ENCODE measurements around the gene SLC35A5. TPM values are rescaled to one million over a fixed set of nuclear protein-coding genes. Genes with fewer than 3 reads are reported as not detected.

SLC35A5 gene
- total RNA-seq, 1 donor, result 58.3 TPM

GRCh38 chr3:112564940-112565305, 3.1 kb downstream of the SLC35A5 start:
- no peak for TF ChIP-seq CTCF (IDR thresholded peaks at IDR 0.05; ENCODE audit: extremely low read depth, low read depth, low read length)

GRCh38 chr3:112568642-112569041, 6.8 kb downstream of the SLC35A5 start:
- Histone ChIP-seq H3K4me3 (ENCODE audit: insufficient read depth, low read length) (no peak overlapping the region), H3K4me2 (ENCODE audit: insufficient read depth, low read length) (no peak overlapping the region), H4K20me1 (ENCODE audit: insufficient read depth, low read length) (no peaks in the 10 kb centered on the region), H2AFZ (ENCODE audit: low read length) (no peak overlapping the region), H3K27ac (ENCODE audit: low read depth, low read length) (no peak overlapping the region), H3K36me3 (ENCODE audit: insufficient read depth, low read length) (peaks cover 8% of the 10 kb centered on the region), H3K79me2 (ENCODE audit: insufficient read depth, low read length) (no peaks in the 10 kb centered on the region), H3K4me1 (ENCODE audit: insufficient read depth, low read length) (no peaks in the 10 kb centered on the region), H3K9me3 (ENCODE audit: low read depth, low read length) (no peaks in the 10 kb centered on the region), H3K27me3 (ENCODE audit: insufficient read depth, low read length) (no peaks in the 10 kb centered on the region)
- no peak for TF ChIP-seq CTCF (IDR thresholded peaks at IDR 0.05; ENCODE audit: extremely low read depth, low read depth, low read length)
- no peak for DNase-seq (ENCODE audit: insufficient read length, low spot score, missing footprints)

More at GRCh38 chr3:112564940-112565305, 3.1 kb downstream of the SLC35A5 start:
- peaks cover 3% of the 10 kb centered on the region for H3K36me3 ChIP-seq (ENCODE audit: insufficient read depth, low read length)
- no peaks in the 10 kb centered on the region for H3K27me3 ChIP-seq (ENCODE audit: insufficient read depth, low read length)
- H3K79me2 ChIP-seq (ENCODE audit: insufficient read depth, low read length), result peaks cover 22% of the 10 kb centered on the region
- H3K4me2 ChIP-seq (ENCODE audit: insufficient read depth, low read length), result no peak overlapping the region
- H3K27ac ChIP-seq (ENCODE audit: low read depth, low read length), result no peak overlapping the region
- no peaks in the 10 kb centered on the region for H4K20me1 ChIP-seq (ENCODE audit: insufficient read depth, low read length)
- H3K4me1 ChIP-seq (ENCODE audit: insufficient read depth, low read length), result peaks cover 6% of the 10 kb centered on the region
- no peaks in the 10 kb centered on the region for H3K9me3 ChIP-seq (ENCODE audit: low read depth, low read length)
- H2AFZ ChIP-seq (ENCODE audit: low read length), result no peak overlapping the region
- DNase-seq (ENCODE audit: insufficient read length, low spot score, missing footprints), result no peak
- H3K4me3 ChIP-seq (ENCODE audit: insufficient read depth, low read length), result no peak overlapping the region

GRCh38 chr3:112569265-112569664, 7.4 kb downstream of the SLC35A5 start:
- DNase-seq (ENCODE audit: insufficient read length, low spot score, missing footprints), result no peak
- H3K36me3 ChIP-seq (ENCODE audit: insufficient read depth, low read length), result peaks cover 8% of the 10 kb centered on the region
- TF ChIP-seq CTCF (IDR thresholded peaks at IDR 0.05; ENCODE audit: extremely low read depth, low read depth, low read length), result no peak
- no peak overlapping the region for H3K4me2 ChIP-seq (ENCODE audit: insufficient read depth, low read length)
- no peak overlapping the region for H3K27ac ChIP-seq (ENCODE audit: low read depth, low read length)
- no peaks in the 10 kb centered on the region for H4K20me1 ChIP-seq (ENCODE audit: insufficient read depth, low read length)
- no peaks in the 10 kb centered on the region for H3K9me3 ChIP-seq (ENCODE audit: low read depth, low read length)
- no peaks in the 10 kb centered on the region for H3K4me1 ChIP-seq (ENCODE audit: insufficient read depth, low read length)
- H2AFZ ChIP-seq (ENCODE audit: low read length), result no peak overlapping the region
- no peaks in the 10 kb centered on the region for H3K79me2 ChIP-seq (ENCODE audit: insufficient read depth, low read length)
- no peaks in the 10 kb centered on the region for H3K27me3 ChIP-seq (ENCODE audit: insufficient read depth, low read length)
- H3K4me3 ChIP-seq (ENCODE audit: insufficient read depth, low read length), result no peak overlapping the region

- Histone ChIP-seq H4K20me1 (ENCODE audit: insufficient read depth, low read length) (no peaks in the 10 kb centered on the region), H3K27me3 (ENCODE audit: insufficient read depth, low read length) (no peaks in the 10 kb centered on the region), H3K4me3 (ENCODE audit: insufficient read depth, low read length) (no peak overlapping the region), H3K4me1 (ENCODE audit: insufficient read depth, low read length) (no peaks in the 10 kb centered on the region), H2AFZ (ENCODE audit: low read length) (no peak overlapping the region), H3K4me2 (ENCODE audit: insufficient read depth, low read length) (no peak overlapping the region), H3K9me3 (ENCODE audit: low read depth, low read length) (no peaks in the 10 kb centered on the region), H3K79me2 (ENCODE audit: insufficient read depth, low read length) (no peaks in the 10 kb centered on the region), H3K36me3 (ENCODE audit: insufficient read depth, low read length) (peaks cover 8% of the 10 kb centered on the region), H3K27ac (ENCODE audit: low read depth, low read length) (no peak overlapping the region)
- DNase-seq (ENCODE audit: insufficient read length, low spot score, missing footprints), result no peak
- no peak for TF ChIP-seq CTCF (IDR thresholded peaks at IDR 0.05; ENCODE audit: extremely low read depth, low read depth, low read length)
Measured at GRCh38 chr3:112572701-112573100, 10.9 kb downstream of the SLC35A5 start.
